Stimulated activated effector memory CD8-positive, alpha-beta T cell treated with anti-CD3 and anti-CD28 coated beads, Interleukin-12 subunit alpha, Interleukin-12 subunit beta, amount 100 ng/mL, for 72 hours (primary cell): Measurements from ENCODE around the gene CAMK1.

ENCODE experiments used
- ATAC-seq: fragments of 150-1000 bp; cut with Tn5 transposase; 2 replicates; pipeline ENCODE4 v1.10.0; 2021
- DNase-seq, 2 donors: peaks; one replicate each; pipeline ENCODE4 v3.0.0; 2021 to 2022; ENCODE audit warnings: low spot score in 2 of 2
- H3K27ac Mint-ChIP-seq: one replicate; pipeline ENCODE4 v1.8.0; 2022; ENCODE audit warnings: mild to moderate bottlenecking, mixed read lengths
- H3K36me3 Mint-ChIP-seq: one replicate; pipeline ENCODE4 v1.8.0; 2022; ENCODE audit warnings: mild to moderate bottlenecking, mixed read lengths
- H3K4me1 Mint-ChIP-seq: one replicate; pipeline ENCODE4 v1.8.0; 2022; ENCODE audit warnings: mixed read lengths
- H3K4me3 Mint-ChIP-seq: one replicate; pipeline ENCODE4 v1.8.0; 2022; ENCODE audit warnings: mild to moderate bottlenecking, mixed read lengths
- H3K9me3 Mint-ChIP-seq: one replicate; pipeline ENCODE4 v1.8.0; 2022; ENCODE audit warnings: mixed read lengths

CAMK1 gene

GRCh38 chr3:9804996-9805395 is 35.2 kb upstream of the CAMK1 start:
- DNase-seq (no peak), ATAC-seq (no peak)
- Mint-ChIP-seq H3K4me3 (no peak overlapping the region), H3K4me1 (peaks cover 45% of the 10 kb centered on the region), H3K9me3 (no peaks in the 10 kb centered on the region), H3K36me3 (peaks cover 97% of the 10 kb centered on the region), H3K27ac (peak overlapping the region; percentile 43)

GRCh38 chr3:9803494-9803893 is 33.7 kb upstream of the CAMK1 start:
- peak overlapping the region; percentile 58 for H3K27ac Mint-ChIP-seq
- H3K36me3 Mint-ChIP-seq, result peaks cover 99% of the 10 kb centered on the region
- no peaks in the 10 kb centered on the region for H3K9me3 Mint-ChIP-seq
- DNase-seq, result no peak
- H3K4me1 Mint-ChIP-seq, result peaks cover 31% of the 10 kb centered on the region
- no peak overlapping the region for H3K4me3 Mint-ChIP-seq
- no peak for ATAC-seq

DNA sequence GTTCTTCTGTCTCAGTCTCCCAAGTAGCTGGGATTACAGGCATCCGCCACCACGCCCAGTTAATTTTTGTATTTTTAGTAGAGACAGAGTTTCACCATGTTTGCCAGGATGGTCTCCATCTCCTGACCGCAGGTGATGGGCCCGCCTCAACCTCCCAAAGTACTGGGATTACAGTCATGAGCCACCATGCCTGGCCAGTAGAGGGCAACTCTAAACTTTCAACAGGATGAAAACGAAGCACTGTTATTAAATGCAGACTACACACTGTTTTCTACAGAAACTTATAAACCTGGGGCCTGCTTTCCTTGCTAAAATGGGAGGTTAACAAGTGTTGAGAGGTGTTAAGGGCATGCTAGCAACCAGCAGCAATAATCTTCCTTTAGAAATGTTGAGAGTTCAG is 30.8 kb upstream of the CAMK1 start:
- no peak overlapping the region for H3K4me3 Mint-ChIP-seq
- no peaks in the 10 kb centered on the region for H3K9me3 Mint-ChIP-seq
- H3K36me3 Mint-ChIP-seq, result peaks cover 100% of the 10 kb centered on the region
- H3K27ac Mint-ChIP-seq, result no peak overlapping the region
- ATAC-seq, result no peak
- DNase-seq, result no peak
- peaks cover 25% of the 10 kb centered on the region for H3K4me1 Mint-ChIP-seq

GRCh38 chr3:9797196-9797945 is 27.6 kb upstream of the CAMK1 start:
- H3K4me3 Mint-ChIP-seq, result no peak overlapping the region
- H3K9me3 Mint-ChIP-seq, result no peaks in the 10 kb centered on the region
- H3K36me3 Mint-ChIP-seq, result peaks cover 100% of the 10 kb centered on the region
- DNase-seq (no peak), ATAC-seq (no peak)
- H3K4me1 Mint-ChIP-seq, result peaks cover 30% of the 10 kb centered on the region
- peak overlapping the region; percentile 29 for H3K27ac Mint-ChIP-seq

- Mint-ChIP-seq H3K9me3 (no peaks in the 10 kb centered on the region), H3K27ac (peak overlapping the region; percentile 100), H3K4me1 (peaks cover 50% of the 10 kb centered on the region), H3K4me3 (peak overlapping the region; percentile 83), H3K36me3 (peaks cover 92% of the 10 kb centered on the region)
- DNase-seq (no peak), ATAC-seq (no peak)
These were observed 25.5 kb upstream of the CAMK1 start for GRCh38 chr3:9795207-9795606.

DNA sequence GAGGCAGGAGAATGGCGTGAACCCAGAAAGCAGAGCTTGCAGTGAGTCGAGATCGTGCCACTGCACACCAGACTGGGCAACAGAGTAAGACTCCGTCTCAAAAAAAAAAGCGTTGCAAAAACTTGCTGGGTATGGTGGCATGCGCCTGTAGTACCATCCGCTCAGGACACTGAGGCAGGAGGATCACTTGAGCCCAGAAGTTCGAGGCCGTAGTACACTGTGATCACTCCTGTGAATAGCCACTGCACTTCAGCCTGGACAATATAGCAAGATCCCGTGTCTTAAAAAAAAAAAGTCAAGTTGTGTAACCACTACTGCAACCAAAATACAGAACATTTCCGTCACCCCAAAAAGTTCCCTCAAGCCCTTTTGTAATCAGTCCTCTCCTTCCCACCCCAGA is 24.7 kb upstream of the CAMK1 start:
- peaks cover 58% of the 10 kb centered on the region for H3K4me1 Mint-ChIP-seq
- no peaks in the 10 kb centered on the region for H3K9me3 Mint-ChIP-seq
- ATAC-seq (no peak), DNase-seq (no peak)
- H3K27ac Mint-ChIP-seq, result peak overlapping the region; percentile 100
- H3K4me3 Mint-ChIP-seq, result peak overlapping the region; percentile 83
- H3K36me3 Mint-ChIP-seq, result peaks cover 92% of the 10 kb centered on the region

- H3K4me3 Mint-ChIP-seq, result peak overlapping the region; percentile 83
- no peaks in the 10 kb centered on the region for H3K9me3 Mint-ChIP-seq
- peak; percentile 33 for ATAC-seq
- H3K36me3 Mint-ChIP-seq, result peaks cover 92% of the 10 kb centered on the region
- DNase-seq, result peak in 1 of 2 donors; percentile 71
- H3K27ac Mint-ChIP-seq, result peak overlapping the region; percentile 100
- H3K4me1 Mint-ChIP-seq, result peaks cover 63% of the 10 kb centered on the region
These were observed 23.5 kb upstream of the CAMK1 start for GRCh38 chr3:9793161-9793781.

DNA sequence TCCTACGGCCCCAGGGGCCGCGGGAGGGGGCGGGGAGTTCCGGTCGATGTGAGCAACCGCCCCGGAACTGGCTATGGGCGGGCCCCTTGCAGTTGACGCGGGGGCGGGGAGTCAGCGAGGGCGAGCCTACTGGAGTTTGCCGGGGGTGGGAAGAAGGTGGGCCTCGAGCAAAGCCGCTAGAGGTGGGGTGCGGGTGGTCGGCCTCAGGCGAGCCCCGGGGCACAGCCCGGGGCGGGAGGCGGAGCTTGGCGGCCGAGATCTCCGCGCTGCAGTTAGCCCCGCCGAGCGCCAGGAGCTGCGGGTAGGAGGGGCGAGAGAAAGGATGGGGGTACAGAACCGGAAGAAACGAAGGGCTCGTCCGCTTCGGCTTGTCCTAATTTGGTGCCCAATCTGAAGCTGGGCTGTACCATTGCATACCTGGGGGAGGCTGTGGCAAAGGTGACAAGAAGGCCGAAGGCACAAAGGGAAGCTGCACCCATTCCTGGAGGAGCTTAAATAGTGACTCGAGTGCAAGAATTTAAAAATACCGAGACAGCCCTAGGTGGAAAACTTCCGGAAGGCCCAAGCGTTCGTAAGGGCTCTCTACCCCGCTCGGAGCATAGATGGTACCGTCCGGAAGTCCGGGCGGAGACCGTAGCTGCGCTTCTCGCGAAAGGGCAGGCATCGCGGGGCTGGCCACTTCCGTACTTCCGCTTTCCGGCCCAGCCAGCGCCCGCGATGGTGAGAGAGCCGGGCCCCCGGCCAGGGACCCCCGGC is 22.8 kb upstream of the CAMK1 start, which contains the start of the genes ARPC4 and TADA3:
TSS of gene ARPC4 (plus strand) at position 678 of the 756 bp plus-strand sequence. CDS start at position 718, 40 bp downstream.
TSS of gene TADA3 (minus strand) at position 69 of the 756 bp plus-strand sequence. CDS start 1,007 bp downstream, outside the sequence.
- H3K4me1 Mint-ChIP-seq, result peaks cover 65% of the 10 kb centered on the region
- ATAC-seq (peak; percentile 92), DNase-seq (peak; percentile 83 to 98)
- H3K27ac Mint-ChIP-seq, result peak within 1 kb of the TSS; percentile 100
- H3K36me3 Mint-ChIP-seq, result peaks cover 92% of the 10 kb centered on the region
- no peaks in the 10 kb centered on the region for H3K9me3 Mint-ChIP-seq
- H3K4me3 Mint-ChIP-seq, result peak within 1 kb of the TSS; percentile 83

- Mint-ChIP-seq H3K4me1 (peaks cover 62% of the 10 kb centered on the region), H3K4me3 (peak overlapping the region; percentile 83), H3K9me3 (no peaks in the 10 kb centered on the region), H3K27ac (peak overlapping the region; percentile 100), H3K36me3 (peaks cover 92% of the 10 kb centered on the region)
- DNase-seq (no peak), ATAC-seq (no peak)
These were observed 22.1 kb upstream of the CAMK1 start for GRCh38 chr3:9791790-9792404.

DNA sequence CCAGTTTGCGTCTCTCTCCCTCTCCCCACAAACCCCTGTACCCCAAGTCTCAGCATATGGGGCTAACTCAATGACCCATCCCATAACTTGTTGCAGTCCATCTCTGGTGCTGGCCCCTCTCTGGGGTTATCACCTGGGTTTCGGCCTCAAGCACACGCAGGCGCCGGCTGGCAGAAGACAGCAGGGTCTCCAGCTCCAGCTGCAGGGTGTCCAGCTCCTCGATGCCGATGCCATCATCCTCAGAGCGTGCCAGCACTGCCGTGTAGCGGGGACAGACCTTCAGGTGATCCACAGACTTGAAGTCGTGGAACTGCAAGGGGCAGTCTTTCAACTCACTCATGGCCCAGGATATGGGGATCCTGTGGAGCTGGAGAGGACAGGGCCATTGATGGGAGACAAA is 21.4 kb upstream of the CAMK1 start:
- ATAC-seq, result no peak
- no peak for DNase-seq
- peak overlapping the region; percentile 83 for H3K4me3 Mint-ChIP-seq
- peaks cover 61% of the 10 kb centered on the region for H3K4me1 Mint-ChIP-seq
- H3K36me3 Mint-ChIP-seq, result peaks cover 92% of the 10 kb centered on the region
- peak overlapping the region; percentile 100 for H3K27ac Mint-ChIP-seq
- no peaks in the 10 kb centered on the region for H3K9me3 Mint-ChIP-seq

GRCh38 chr3:9787714-9788113 is 18.0 kb upstream of the CAMK1 start:
- DNase-seq, result no peak
- Mint-ChIP-seq H3K9me3 (no peaks in the 10 kb centered on the region), H3K4me3 (peak overlapping the region; percentile 8), H3K36me3 (peaks cover 92% of the 10 kb centered on the region), H3K4me1 (peaks cover 48% of the 10 kb centered on the region), H3K27ac (peak overlapping the region; percentile 51)
- no peak for ATAC-seq

DNA sequence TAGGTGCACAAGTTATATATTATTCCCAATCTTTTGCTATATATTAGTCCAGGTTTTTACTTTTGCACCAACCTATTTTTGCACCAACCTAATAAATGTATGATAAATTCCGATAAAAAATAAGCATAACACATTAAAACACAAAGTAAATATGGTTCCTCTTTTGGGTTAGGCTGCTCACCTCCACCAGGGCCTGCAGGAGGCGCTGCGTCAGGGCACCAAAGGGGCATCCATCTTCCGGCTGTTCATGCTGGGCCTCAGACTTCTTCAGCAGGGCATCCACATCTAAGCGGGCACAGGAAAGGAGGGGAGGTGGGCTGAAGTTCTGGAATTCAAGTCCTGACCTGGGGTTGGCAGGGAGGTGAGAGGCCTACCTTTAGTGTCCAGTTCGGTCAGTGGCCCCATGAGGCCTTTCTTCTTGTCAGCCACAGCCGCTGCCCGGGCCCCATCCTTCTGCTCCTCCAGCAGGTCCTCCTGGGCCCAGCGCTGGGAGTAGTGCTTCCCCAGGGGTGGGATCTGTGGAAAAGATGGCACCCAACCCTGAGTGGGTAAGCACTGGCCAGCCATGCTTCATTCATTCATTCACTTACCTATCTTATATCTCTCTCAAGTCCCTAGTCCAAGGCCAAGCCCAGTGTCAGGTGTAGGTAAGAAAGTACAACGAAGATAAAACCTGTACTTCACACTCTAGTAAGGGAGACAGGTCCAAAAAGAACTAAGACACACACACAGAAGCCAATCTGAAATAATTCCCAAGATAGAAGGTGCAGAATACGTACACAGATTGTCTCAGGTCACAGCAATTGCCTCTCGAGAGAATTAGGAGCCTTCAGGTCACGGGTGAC is 17.3 kb upstream of the CAMK1 start:
- peaks cover 93% of the 10 kb centered on the region for H3K36me3 Mint-ChIP-seq
- H3K9me3 Mint-ChIP-seq, result no peaks in the 10 kb centered on the region
- ATAC-seq, result no peak
- H3K4me1 Mint-ChIP-seq, result peaks cover 54% of the 10 kb centered on the region
- DNase-seq, result no peak
- peak overlapping the region; percentile 51 for H3K27ac Mint-ChIP-seq
- peak overlapping the region; percentile 8 for H3K4me3 Mint-ChIP-seq

DNA sequence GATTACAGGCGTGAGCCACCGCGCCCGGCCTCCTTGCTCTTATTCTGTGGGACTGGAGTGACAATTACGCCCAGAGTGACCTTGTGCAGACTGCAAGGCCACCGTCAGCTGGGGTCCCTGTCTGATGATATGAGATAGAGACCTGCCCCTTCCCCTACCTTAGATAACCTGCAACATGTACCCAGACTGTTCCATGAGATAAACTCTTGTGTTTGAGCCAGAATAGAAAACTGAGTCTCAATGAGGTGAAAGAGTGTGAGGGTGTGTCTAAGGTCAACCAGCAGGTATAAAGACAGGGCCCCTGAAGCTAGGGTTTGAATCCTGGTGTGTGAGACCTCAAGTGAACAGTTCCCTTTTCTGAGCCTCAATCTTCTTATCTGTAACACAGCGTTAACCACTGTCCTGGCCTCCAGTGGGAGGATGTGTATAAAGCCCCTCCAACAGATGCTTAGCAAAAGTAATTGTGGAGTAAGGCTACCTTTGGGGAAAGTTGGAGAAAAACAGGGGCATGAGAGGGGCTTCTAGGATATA is 16.5 kb upstream of the CAMK1 start:
- H3K36me3 Mint-ChIP-seq, result peaks cover 94% of the 10 kb centered on the region
- no peaks in the 10 kb centered on the region for H3K9me3 Mint-ChIP-seq
- H3K27ac Mint-ChIP-seq, result peak overlapping the region; percentile 54
- peaks cover 52% of the 10 kb centered on the region for H3K4me1 Mint-ChIP-seq
- ATAC-seq, result no peak
- DNase-seq, result no peak
- H3K4me3 Mint-ChIP-seq, result no peak overlapping the region

- ATAC-seq (no peak), DNase-seq (no peak)
- no peak overlapping the region for H3K4me3 Mint-ChIP-seq
- H3K4me1 Mint-ChIP-seq, result peaks cover 52% of the 10 kb centered on the region
- H3K9me3 Mint-ChIP-seq, result no peaks in the 10 kb centered on the region
- peak overlapping the region; percentile 54 for H3K27ac Mint-ChIP-seq
- H3K36me3 Mint-ChIP-seq, result peaks cover 100% of the 10 kb centered on the region
These were observed 15.9 kb upstream of the CAMK1 start for GRCh38 chr3:9785602-9786001.
